NB4 (cell line): ENCODE results near the gene RNF111.
"Not testable (repeated sequence)": the region's sequence is repeated elsewhere in the genome, so short reads cannot be mapped to it uniquely, and the experiment has no call there.

Source experiments
- DNase-seq: peaks from one replicate; pipeline ENCODE4 v3.0.0; 2010; ENCODE audit warnings: low read depth
- H3K4me3 ChIP-seq: one replicate; pipeline ENCODE4 v1.5.1; 2011; ENCODE audit warnings: mild to moderate bottlenecking, low read depth, low read length, moderate library complexity
- CTCF ChIP-seq: IDR thresholded peaks from one replicate; pipeline ENCODE4 v1.5.1; 2012; ENCODE audit warnings: low read depth, low read length
- MAX ChIP-seq: IDR thresholded peaks from 2 replicates; pipeline ENCODE4 v1.6.1; 2011; ENCODE audit warnings: low read depth, low read length
- MYC ChIP-seq: IDR thresholded peaks from 2 replicates; pipeline ENCODE4 v1.6.1; 2011; ENCODE audit warnings: low read depth, low read length
- POLR2A ChIP-seq: IDR thresholded peaks from 2 replicates; pipeline ENCODE4 v1.6.1; 2011; ENCODE audit warnings: mild to moderate bottlenecking; ENCODE audit not compliant: insufficient read length; ENCODE audit errors: extremely low read depth

The RNF111 gene

GRCh38 chr15:59120937-59121336 lies 133.5 kb downstream of the RNF111 start:
- TF ChIP-seq CTCF, result no peak
- no peak for TF ChIP-seq MAX
- TF ChIP-seq POLR2A, result no peak
- no peak for TF ChIP-seq MYC
- DNase-seq, result no peak
- H3K4me3 ChIP-seq, result no peak overlapping the region

- no peak overlapping the region for H3K4me3 ChIP-seq
- no peak for DNase-seq
- no peak for TF ChIP-seq CTCF
- TF ChIP-seq MYC, result no peak
- no peak for TF ChIP-seq POLR2A
- TF ChIP-seq MAX, result no peak
Observed at GRCh38 chr15:59124261-59124660, 136.8 kb downstream of the RNF111 start.

- not testable (repeated sequence) for DNase-seq, H3K4me3 ChIP-seq
Observed at GRCh38 chr15:59125683-59126082, 138.2 kb downstream of the RNF111 start.

- not testable (repeated sequence) for H3K4me3 ChIP-seq
- peak; percentile 30 for DNase-seq
Observed at GRCh38 chr15:59127255-59127654, 139.8 kb downstream of the RNF111 start.

GRCh38 chr15:59131456-59131855 lies 144.0 kb downstream of the RNF111 start:
- no peak overlapping the region for H3K4me3 ChIP-seq
- TF ChIP-seq MAX, result no peak
- no peak for DNase-seq

GRCh38 chr15:59131969-59132562 lies 144.6 kb downstream of the RNF111 start:
- no peak overlapping the region for H3K4me3 ChIP-seq
- no peak for DNase-seq
- TF ChIP-seq MAX (no peak), CTCF (no peak), POLR2A (no peak), MYC (no peak)

- TF ChIP-seq MYC (no peak), MAX (no peak), POLR2A (no peak), CTCF (no peak)
- DNase-seq, result no peak
- no peak overlapping the region for H3K4me3 ChIP-seq
Observed at GRCh38 chr15:59133929-59134427, 146.5 kb downstream of the RNF111 start.
